ENCODE data around the gene ELP1. TPM values are rescaled to one million over a fixed set of nuclear protein-coding genes. Genes with fewer than 3 reads are reported as not detected.
"Not testable (repeated sequence)": the region's sequence is repeated elsewhere in the genome, so short reads cannot be mapped to it uniquely, and the experiment has no call there.

The ELP1 gene
- total RNA-seq, 2 experiments from 2014 or later = 25.5 to 29.2 TPM

DNA sequence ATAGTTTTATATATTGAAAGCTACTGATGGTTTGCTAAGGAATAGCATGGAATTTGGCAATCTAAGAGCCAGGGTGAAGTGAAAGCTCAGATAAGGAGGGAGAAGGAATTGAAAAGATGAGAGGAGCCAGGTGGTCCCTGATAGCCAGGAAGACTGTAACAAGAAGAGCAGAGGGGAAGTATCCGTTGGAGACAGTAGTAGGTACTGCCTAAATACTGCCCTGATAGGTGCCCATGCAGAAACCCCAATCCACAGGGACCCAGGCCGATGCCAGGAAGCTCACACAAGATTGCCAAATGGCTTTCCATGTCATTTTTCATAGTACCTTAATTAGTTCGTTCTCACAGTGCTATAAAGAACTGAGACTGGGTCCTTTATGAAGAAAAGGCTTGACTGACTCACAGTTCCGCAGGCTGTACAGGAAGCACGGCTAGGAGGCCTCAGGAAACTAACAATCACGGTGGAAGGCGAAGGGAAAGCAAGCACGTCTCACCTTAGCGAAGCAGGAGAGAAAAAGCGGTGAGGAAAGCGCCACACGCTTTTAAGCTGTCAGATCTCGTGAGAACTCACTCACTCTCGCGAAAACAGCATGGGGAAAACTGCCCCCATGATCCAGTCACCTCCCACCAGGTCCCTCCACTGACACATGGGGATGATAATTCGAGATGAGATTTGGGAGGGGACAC is 91.2 kb downstream of the ELP1 start:
- no peak overlapping the region for H3K27ac Mint-ChIP-seq
- H3K4me1 Mint-ChIP-seq (ENCODE audit: low read depth) = peaks cover 4% of the 10 kb centered on the region
- H3K36me3 Mint-ChIP-seq = no peaks in the 10 kb centered on the region
- H3K27me3 Mint-ChIP-seq = peaks cover 4% of the 10 kb centered on the region
- H3K4me3 Mint-ChIP-seq = peak overlapping the region; percentile 38
- CTCF ChIA-PET = no interaction called here
- DNase-seq = peak; percentile 45
- POLR2A ChIA-PET = no interaction called here
- H3K9me3 Mint-ChIP-seq = no peaks in the 10 kb centered on the region
- intact Hi-C loops (cut with micrococcal nuclease) = no loop called here

DNA sequence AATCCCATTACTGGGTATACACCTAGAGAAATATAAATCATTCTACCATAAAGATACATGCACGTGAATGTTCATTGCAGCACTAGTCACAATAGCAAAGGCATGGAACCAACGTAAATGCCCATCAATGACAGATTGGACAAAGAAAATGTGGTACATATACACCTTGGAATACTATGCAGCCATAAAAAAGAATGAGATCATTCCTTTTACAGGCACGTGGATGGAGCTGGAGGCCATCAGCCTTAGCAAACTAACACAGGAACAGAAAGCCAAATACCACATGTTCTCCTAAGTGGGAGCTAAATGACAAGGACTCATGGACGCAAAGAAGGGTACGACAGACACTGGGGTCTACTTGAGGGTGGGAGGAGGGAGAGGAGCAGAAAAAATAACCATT is 94.4 kb downstream of the ELP1 start:
- H3K27ac Mint-ChIP-seq; POLR2A ChIA-PET; H3K27me3 Mint-ChIP-seq; DNase-seq; intact Hi-C loops (cut with micrococcal nuclease); H3K4me1 Mint-ChIP-seq (ENCODE audit: low read depth); H3K36me3 Mint-ChIP-seq; H3K9me3 Mint-ChIP-seq; H3K4me3 Mint-ChIP-seq; CTCF ChIA-PET: not testable (repeated sequence)

DNA sequence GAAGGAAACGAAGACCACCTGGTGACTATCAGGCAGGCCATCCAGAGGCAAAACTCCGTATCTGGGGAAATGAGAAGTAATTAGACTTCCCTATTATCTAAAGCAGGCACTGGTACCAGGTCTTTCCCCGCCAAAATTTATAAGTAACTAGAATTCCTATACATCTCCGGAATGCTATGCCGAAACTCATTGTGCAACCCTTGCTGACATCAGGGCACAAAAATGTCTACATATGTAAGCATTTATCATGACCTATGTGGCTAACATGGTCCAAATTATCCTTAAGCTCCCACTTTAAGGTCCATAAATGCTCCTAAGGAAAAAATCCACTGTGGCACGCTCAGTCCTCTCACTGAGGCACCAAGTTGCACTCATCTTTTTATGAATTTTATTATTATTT is 95.9 kb downstream of the ELP1 start:
- Mint-ChIP-seq H3K9me3 (no peaks in the 10 kb centered on the region), H3K27me3 (peaks cover 4% of the 10 kb centered on the region), H3K36me3 (no peaks in the 10 kb centered on the region), H3K4me1 (ENCODE audit: low read depth) (peaks cover 8% of the 10 kb centered on the region), H3K27ac (no peak overlapping the region), H3K4me3 (no peak overlapping the region)
- CTCF ChIA-PET = no interaction called here
- intact Hi-C loops (cut with micrococcal nuclease) = no loop called here
- no peak for DNase-seq
- POLR2A ChIA-PET = no interaction called here

DNA sequence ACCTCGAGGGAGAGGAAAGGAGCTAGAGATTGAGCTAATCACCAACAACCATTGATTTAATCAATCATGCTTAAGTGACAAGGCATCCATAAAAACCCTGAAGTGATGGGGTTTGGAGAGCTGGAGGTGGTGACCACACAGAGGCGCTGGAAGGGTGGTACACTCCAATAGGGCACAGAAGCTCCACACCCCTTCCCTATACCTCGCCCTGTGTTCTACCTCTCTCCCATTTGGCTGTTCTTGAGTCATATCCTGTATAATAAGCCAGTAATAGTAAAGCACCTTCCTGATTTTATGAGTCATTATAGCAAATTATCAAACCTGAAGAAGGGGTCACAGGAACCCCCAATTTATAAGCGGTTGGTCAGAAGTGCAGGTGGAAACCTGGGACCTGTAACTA is 96.4 kb downstream of the ELP1 start:
- Mint-ChIP-seq H3K27me3 (peaks cover 4% of the 10 kb centered on the region), H3K9me3 (no peaks in the 10 kb centered on the region), H3K4me3 (no peak overlapping the region), H3K36me3 (no peaks in the 10 kb centered on the region), H3K27ac (no peak overlapping the region), H3K4me1 (ENCODE audit: low read depth) (peaks cover 4% of the 10 kb centered on the region)
- DNase-seq = no peak
- intact Hi-C loops (cut with micrococcal nuclease) = no loop called here
- CTCF ChIA-PET = no interaction called here
- POLR2A ChIA-PET = no interaction called here

DNA sequence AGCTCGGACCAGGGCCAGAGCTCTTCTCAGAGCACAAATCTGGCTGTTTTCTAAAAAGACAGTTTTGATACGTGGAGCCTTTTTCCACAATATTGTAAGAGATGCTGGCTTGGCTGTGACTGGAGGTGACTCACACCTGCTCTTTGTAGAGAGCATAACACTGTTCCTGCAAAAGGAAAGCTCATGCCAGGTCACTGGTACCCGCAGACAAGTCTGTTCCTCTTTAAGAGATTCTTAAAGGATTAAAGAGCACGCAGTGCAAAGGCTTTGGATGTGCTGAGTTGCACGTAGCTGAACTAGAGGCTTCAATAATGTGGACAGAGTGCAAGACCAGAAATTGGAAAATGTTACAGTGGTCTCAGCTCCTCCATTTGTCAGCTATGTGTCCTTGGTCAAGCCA is 97.1 kb downstream of the ELP1 start:
- intact Hi-C loops (cut with micrococcal nuclease) = no loop called here
- no peak overlapping the region for H3K27ac Mint-ChIP-seq
- H3K36me3 Mint-ChIP-seq = no peaks in the 10 kb centered on the region
- POLR2A ChIA-PET = no interaction called here
- DNase-seq = no peak
- CTCF ChIA-PET = interaction anchor here (1.2 kb wide), 1 partner anchor 8 kb away, joined by 3 read pairs; no protein-coding TSS in a partner anchor
- peaks cover 4% of the 10 kb centered on the region for H3K27me3 Mint-ChIP-seq
- peaks cover 4% of the 10 kb centered on the region for H3K4me1 Mint-ChIP-seq (ENCODE audit: low read depth)
- H3K9me3 Mint-ChIP-seq = no peaks in the 10 kb centered on the region
- no peak overlapping the region for H3K4me3 Mint-ChIP-seq

DNA sequence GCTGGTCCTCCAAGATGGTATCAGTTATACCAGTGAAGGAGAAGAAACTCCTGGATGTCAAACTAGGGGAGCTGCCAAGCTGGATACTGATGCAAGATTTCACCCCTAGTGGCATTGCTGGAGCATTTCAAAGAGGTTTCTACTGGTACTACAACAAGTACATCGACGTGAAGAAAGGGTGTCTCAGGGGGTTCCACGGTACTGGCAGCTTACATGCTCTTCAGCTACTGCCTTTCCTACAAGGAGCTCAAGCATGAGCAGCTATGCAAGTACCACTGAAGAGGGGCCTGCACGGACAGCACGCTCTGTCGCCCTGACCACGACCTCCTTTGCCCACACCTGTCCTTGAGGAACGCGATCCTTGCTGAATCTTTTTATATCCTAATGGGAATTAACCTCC is 97.6 kb downstream of the ELP1 start:
- Mint-ChIP-seq H3K27me3 (peaks cover 4% of the 10 kb centered on the region), H3K36me3 (no peaks in the 10 kb centered on the region), H3K9me3 (no peaks in the 10 kb centered on the region), H3K4me1 (ENCODE audit: low read depth) (peaks cover 4% of the 10 kb centered on the region), H3K4me3 (no peak overlapping the region), H3K27ac (no peak overlapping the region)
- intact Hi-C loops (cut with micrococcal nuclease) = no loop called here
- no peak for DNase-seq
- ChIA-PET CTCF (interaction anchor here (1.2 kb wide), 1 partner anchor 8 kb away, joined by 3 read pairs; no protein-coding TSS in a partner anchor), POLR2A (no interaction called here)

DNA sequence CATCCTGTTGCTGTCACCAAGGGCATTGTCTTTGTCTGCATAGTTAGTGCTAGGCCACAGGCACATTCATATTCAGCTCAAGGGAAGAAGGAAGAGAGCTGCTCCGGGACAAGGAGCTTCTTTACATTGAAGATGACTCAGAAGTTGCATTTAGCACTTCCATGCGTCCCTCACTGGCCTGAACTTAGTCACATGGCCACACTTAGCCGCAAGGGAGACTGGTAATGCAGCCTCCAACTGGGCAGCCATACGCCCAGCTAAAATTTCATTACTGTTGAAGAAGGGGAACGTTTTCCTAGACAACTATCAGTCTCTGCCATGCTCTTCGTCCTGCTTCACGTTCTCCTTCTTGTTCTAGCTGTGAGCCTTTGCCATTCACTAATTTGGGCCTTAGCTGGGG is 98.1 kb downstream of the ELP1 start:
- intact Hi-C loops (cut with micrococcal nuclease) = no loop called here
- Mint-ChIP-seq H3K36me3 (no peaks in the 10 kb centered on the region), H3K27me3 (peaks cover 4% of the 10 kb centered on the region), H3K4me1 (ENCODE audit: low read depth) (peaks cover 4% of the 10 kb centered on the region), H3K27ac (no peak overlapping the region), H3K4me3 (no peak overlapping the region), H3K9me3 (no peaks in the 10 kb centered on the region)
- CTCF ChIA-PET = interaction anchor here (1.2 kb wide), 1 partner anchor 9 kb away, joined by 3 read pairs; no protein-coding TSS in a partner anchor
- no peak for DNase-seq
- POLR2A ChIA-PET = no interaction called here

DNA sequence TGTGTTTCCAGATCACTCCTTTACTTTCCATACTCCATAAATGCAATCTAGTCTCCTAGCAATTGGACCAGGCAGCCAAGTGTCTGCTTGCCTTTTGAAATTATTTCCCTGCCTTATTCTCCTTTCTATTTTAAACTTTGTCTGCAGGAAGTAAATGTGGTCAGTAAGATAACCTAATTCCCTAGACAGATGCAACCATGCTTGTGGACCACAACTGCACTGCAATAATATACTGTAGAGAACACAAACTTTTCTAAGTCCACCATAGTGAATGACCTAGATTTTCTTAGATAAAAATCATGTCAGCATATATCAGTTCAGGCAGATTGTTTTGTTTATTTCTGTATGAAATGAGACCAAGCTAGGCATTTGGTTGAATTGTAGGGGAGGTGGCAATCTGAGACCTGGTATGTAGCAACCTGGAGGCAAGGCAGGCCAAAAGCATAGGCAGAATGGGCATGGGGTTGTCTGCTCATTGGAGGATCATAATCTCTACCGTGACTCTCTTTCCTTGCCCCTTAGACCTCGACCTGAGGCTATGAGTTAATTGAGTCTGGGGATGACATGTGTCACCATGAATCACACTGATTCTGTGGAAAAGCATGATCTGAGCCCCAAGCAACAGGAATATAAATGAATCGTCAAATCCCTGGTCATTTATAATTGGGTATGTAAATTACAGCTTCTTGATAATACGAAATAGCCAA is 98.8 kb downstream of the ELP1 start:
- Mint-ChIP-seq H3K36me3 (no peaks in the 10 kb centered on the region), H3K4me1 (ENCODE audit: low read depth) (peaks cover 9% of the 10 kb centered on the region), H3K4me3 (no peak overlapping the region), H3K27me3 (peaks cover 6% of the 10 kb centered on the region), H3K9me3 (no peaks in the 10 kb centered on the region), H3K27ac (no peak overlapping the region)
- DNase-seq = no peak
- intact Hi-C loops (cut with micrococcal nuclease) = no loop called here
- ChIA-PET POLR2A (no interaction called here), CTCF (no interaction called here)

DNA sequence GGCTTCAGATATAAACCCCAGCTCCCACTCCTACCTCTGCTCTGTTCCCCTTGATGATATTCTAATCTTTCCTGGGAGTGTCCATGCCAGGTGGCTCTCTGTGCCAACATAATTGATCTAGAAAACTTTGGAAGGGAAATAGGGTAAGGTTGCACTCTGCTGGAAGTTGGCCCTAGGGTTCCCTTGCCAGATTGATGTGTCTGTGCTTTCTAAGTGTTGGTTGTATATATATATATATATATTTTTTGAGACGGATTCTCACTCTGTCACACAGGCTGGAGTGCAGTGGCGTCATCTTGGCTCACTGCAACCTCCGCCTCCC is 101.8 kb downstream of the ELP1 start:
- POLR2A ChIA-PET = no interaction called here
- H3K4me1 Mint-ChIP-seq (ENCODE audit: low read depth) = peaks cover 11% of the 10 kb centered on the region
- H3K4me3 Mint-ChIP-seq = no peak overlapping the region
- H3K27ac Mint-ChIP-seq = no peak overlapping the region
- H3K36me3 Mint-ChIP-seq = no peaks in the 10 kb centered on the region
- peaks cover 3% of the 10 kb centered on the region for H3K27me3 Mint-ChIP-seq
- CTCF ChIA-PET = no interaction called here
- intact Hi-C loops (cut with micrococcal nuclease) = no loop called here
- no peak for DNase-seq
- H3K9me3 Mint-ChIP-seq = no peaks in the 10 kb centered on the region

DNA sequence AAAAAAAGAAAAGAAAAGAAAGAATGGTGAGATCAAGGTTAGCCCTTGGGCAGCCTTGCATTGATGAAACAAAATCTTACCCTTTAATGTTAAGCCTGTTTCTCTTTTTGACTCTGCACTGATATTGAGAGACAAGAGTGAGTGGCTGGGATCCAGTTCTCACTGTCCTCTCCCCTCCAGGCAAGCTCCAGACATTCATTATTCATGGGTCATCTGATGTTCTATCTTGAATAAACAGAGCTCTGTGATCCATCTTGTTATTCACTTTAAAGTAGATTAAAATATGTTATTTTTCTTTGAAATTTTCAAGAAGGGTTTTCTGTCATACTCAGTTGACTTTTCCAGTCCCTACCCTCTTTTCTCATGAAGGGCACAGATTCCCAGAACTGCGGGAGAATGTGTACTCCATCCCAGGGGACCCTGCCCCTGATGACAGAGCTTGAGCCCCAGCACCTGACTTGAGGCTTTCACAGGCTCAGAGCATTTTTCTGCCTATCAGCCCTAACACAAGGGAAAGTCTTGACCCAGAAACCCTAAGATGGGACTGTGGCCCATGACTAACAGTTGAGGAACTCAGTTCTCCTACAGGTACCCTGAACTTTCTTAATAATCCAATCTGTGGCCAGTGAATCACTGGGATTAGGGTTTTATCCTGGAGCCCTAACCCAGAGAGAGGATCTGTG is 102.3 kb downstream of the ELP1 start:
- ChIA-PET CTCF (no interaction called here), POLR2A (no interaction called here)
- Mint-ChIP-seq H3K36me3 (no peaks in the 10 kb centered on the region), H3K9me3 (no peaks in the 10 kb centered on the region), H3K27me3 (peaks cover 3% of the 10 kb centered on the region), H3K4me1 (ENCODE audit: low read depth) (peaks cover 11% of the 10 kb centered on the region), H3K27ac (no peak overlapping the region), H3K4me3 (no peak overlapping the region)
- intact Hi-C loops (cut with micrococcal nuclease) = no loop called here
- no peak for DNase-seq

DNA sequence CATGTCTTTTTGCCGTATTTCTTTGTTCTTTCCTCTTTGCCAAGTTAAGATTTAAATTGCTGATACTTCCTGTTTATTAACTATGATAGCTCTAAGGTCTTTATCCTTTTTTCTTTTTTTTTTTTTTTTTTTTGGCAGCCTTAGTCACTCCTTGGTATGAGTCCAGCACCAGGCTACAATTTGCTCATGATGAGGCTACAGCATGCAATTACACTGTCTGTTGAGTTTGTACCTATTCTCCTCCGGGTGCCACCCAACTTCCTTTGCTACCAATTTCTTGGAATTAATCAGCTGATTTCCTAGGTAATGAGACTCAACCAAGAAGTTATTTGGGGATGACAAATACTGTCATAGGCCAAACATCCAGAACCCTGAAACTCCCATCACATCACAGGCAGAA is 103.7 kb downstream of the ELP1 start:
- Mint-ChIP-seq H3K36me3 (no peaks in the 10 kb centered on the region), H3K27ac (no peak overlapping the region), H3K9me3 (no peaks in the 10 kb centered on the region), H3K4me1 (ENCODE audit: low read depth) (peaks cover 11% of the 10 kb centered on the region), H3K4me3 (no peak overlapping the region), H3K27me3 (peaks cover 8% of the 10 kb centered on the region)
- no peak for DNase-seq
- ChIA-PET POLR2A (no interaction called here), CTCF (interaction anchor here (0.7 kb wide), 1 partner anchor 68 kb away, joined by 3 read pairs; no protein-coding TSS in a partner anchor)
- intact Hi-C loops (cut with micrococcal nuclease) = no loop called here

DNA sequence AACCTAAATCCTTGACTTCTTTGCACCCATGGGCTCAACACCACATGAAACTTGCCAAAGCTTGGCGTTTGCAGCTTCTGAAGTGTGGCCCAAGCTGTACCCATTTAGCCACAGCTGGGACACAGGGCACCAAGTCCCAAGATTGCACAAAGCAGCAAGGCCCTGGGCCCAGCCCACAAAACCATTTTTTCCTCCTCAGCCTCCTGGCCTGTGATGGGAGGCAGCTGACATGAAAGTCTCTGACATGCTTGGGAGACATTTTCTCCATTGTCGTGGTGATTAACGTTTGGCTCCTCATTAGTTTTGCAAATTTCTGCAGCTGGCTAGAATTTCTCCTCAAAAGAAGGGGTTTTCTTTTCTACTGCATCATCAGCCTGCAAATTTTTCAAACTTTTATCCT is 110.1 kb downstream of the ELP1 start:
- Mint-ChIP-seq H3K27ac (no peak overlapping the region), H3K4me1 (ENCODE audit: low read depth) (no peaks in the 10 kb centered on the region), H3K4me3 (no peak overlapping the region), H3K36me3 (peaks cover 4% of the 10 kb centered on the region), H3K27me3 (peaks cover 10% of the 10 kb centered on the region), H3K9me3 (peaks cover 19% of the 10 kb centered on the region)
- intact Hi-C loops (cut with micrococcal nuclease) = no loop called here
- ChIA-PET POLR2A (no interaction called here), CTCF (no interaction called here)
- no peak for DNase-seq

Data from activated CD4-positive, alpha-beta memory T cell treated with anti-CD3 and anti-CD28 coated beads for 36 hours (primary cell).